Gastroesophageal sphincter (tissue), 4 donors: ENCODE measurements around the gene PGM2. TPM values are rescaled to one million over a fixed set of nuclear protein-coding genes. Genes with fewer than 3 reads are reported as not detected.

Experiments used
- ATAC-seq: fragments of 150-250 bp; one replicate; pipeline ENCODE4 v1.9.1; 2016; ENCODE audit warnings: mild to moderate bottlenecking, moderate library complexity
- H3K27ac ChIP-seq, 4 donors: fragments of 200-600 bp; sonication (generic) in 3 of 4; 1 replicate in 3 of 4; 2 replicates in 1 of 4; pipeline ENCODE4 v1.5.1; 2016 to 2019
- H3K27me3 ChIP-seq: fragments of 200-600 bp; sonication (generic); one replicate; pipeline ENCODE4 v1.5.1; 2019
- H3K36me3 ChIP-seq, 2 donors: fragments of 200-600 bp; sonication (generic); one replicate each; pipeline ENCODE4 v1.5.1; 2019; ENCODE audit warnings: control low read depth in 1 of 2
- H3K4me1 ChIP-seq, 3 donors: fragments of 200-600 bp; sonication (generic); 1 replicate in 2 of 3; 2 replicates in 1 of 3; pipeline ENCODE4 v1.5.1; 2016 to 2019; ENCODE audit warnings: control low read depth in 2 of 3
- H3K4me3 ChIP-seq, 2 donors: fragments of 200-600 bp; sonication (generic); one replicate each; pipeline ENCODE4 v1.5.1; 2019; ENCODE audit warnings: mild to moderate bottlenecking in 1 of 2, moderate library complexity in 1 of 2
- H3K9me3 ChIP-seq, 3 donors: fragments of 200-600 bp; sonication (generic); one replicate each; pipeline ENCODE4 v1.5.1; 2017 to 2019; ENCODE audit warnings: control low read depth in 2 of 3
- CTCF ChIP-seq, 4 experiments: fragments of 200-600 bp in 2 of 4; fragments of 450-650 bp in 2 of 4; sonication (generic) in 1 of 4; IDR thresholded peaks; one replicate each; pipeline ENCODE4 v1.5.1; 2017 to 2019; ENCODE audit warnings: antibody characterized with exemption in 4 of 4, mild to moderate bottlenecking in 2 of 4, moderate library complexity in 2 of 4
- EP300 ChIP-seq: sonication (generic); formaldehyde crosslinking; IDR thresholded peaks from one replicate; pipeline ENCODE4 v1.6.1; 2017; ENCODE audit warnings: antibody characterized with exemption, mild to moderate bottlenecking
- POLR2A ChIP-seq, 2 donors: fragments of 450-650 bp; IDR thresholded peaks; one replicate each; pipeline ENCODE4 v1.6.1; 2017; ENCODE audit warnings: antibody characterized with exemption in 2 of 2, mild to moderate bottlenecking in 2 of 2, moderate library complexity in 1 of 2
- POLR2AphosphoS5 ChIP-seq: sonication (generic); formaldehyde crosslinking; IDR thresholded peaks from one replicate; pipeline ENCODE4 v1.6.1; 2017; ENCODE audit warnings: antibody characterized with exemption
- WGBS, 2 donors: methylation state at CpG; one replicate each; pipeline ENCODE4 v1.1.5; 2018; ENCODE audit warnings: low coverage in 1 of 2; 5-methylcytosine and 5-hydroxymethylcytosine counted together
- total RNA-seq, 4 donors: library from RNA; depleted of rRNA; stranded (reverse); fragments of >200 nt; gene quantifications; one replicate each; pipeline ENCODE4 v1.1.0, GENCODE V29; 2016

The PGM2 gene
- total RNA-seq, 4 donors from 2014 or later = 19.9 to 35.6 (median 25.3) TPM

- peak overlapping the region in 3 of 4 donors; percentile 63 to 79 (median 76) for H3K27ac ChIP-seq
- no peak for ATAC-seq
- no peaks in the 10 kb centered on the region for H3K36me3 ChIP-seq
- peaks cover 0 to 53% (median 11%) of the 10 kb centered on the region in 3 donors for H3K4me1 ChIP-seq
- no peak for TF ChIP-seq CTCF (IDR thresholded peaks at IDR 0.05)
- TF ChIP-seq EP300 = no peak
- TF ChIP-seq POLR2AphosphoS5 = no peak
- TF ChIP-seq POLR2A (IDR thresholded peaks at IDR 0.05) = no peak
- H3K4me3 ChIP-seq = no peak overlapping the region
- no peaks in the 10 kb centered on the region for H3K27me3 ChIP-seq
- H3K9me3 ChIP-seq = no peaks in the 10 kb centered on the region
- 54 to 75% methylated on average over 8 of the region's 8 CpGs for WGBS, 2 donors
Measured at GRCh38 chr4:37909332-37910090, 83.0 kb downstream of the PGM2 start.

GRCh38 chr4:37910091-37910486 is 83.6 kb downstream of the PGM2 start:
- H3K4me1 ChIP-seq = peaks cover 0 to 50% (median 11%) of the 10 kb centered on the region in 3 donors
- whole genome bisulfite sequencing, 2 donors = 29% methylated on average over 1 of the region's 1 CpG; no CpG with 5 or more reads in 1 of the 2 donors
- TF ChIP-seq POLR2AphosphoS5 = no peak
- TF ChIP-seq EP300 = no peak
- TF ChIP-seq CTCF (IDR thresholded peaks at IDR 0.05) = no peak
- no peak for TF ChIP-seq POLR2A (IDR thresholded peaks at IDR 0.05)
- no peak for ATAC-seq
- H3K27ac ChIP-seq = peak overlapping the region in 1 of 4 donors; percentile 79
- no peaks in the 10 kb centered on the region for H3K27me3 ChIP-seq
- no peaks in the 10 kb centered on the region for H3K9me3 ChIP-seq
- no peak overlapping the region for H3K4me3 ChIP-seq
- no peaks in the 10 kb centered on the region for H3K36me3 ChIP-seq

Other genes with a start within 250 kb of the PGM2 start
- 10 to 100 TPM; 61.0 to 96.7 (median 69.3) TPM for gene RELL1, start 140.3 kb upstream of the PGM2 start, total RNA-seq
- 100 to 1,000 TPM; 190 to 279 (median 241) TPM for gene TBC1D1, start 64.4 kb downstream of the PGM2 start, total RNA-seq
- 1 to 10 TPM in 2 of 4 donors, under 1 TPM in 1, not detected in 1; 0.62 to 3.5 (median 2.5) TPM for gene PTTG2, start 133.7 kb downstream of the PGM2 start, total RNA-seq